GM21360 (cell line): ENCODE measurements around the gene SLC17A3.

ENCODE experiments used
- ATAC-seq: cut with Tn5 transposase; IDR thresholded peaks from one replicate; pipeline ENCODE4 v1.9.1; 2021; ENCODE audit warnings: mild to moderate bottlenecking, moderate library complexity; ENCODE audit not compliant: unreplicated experiment

Gene SLC17A3

GRCh38 chr6:25842526-25842925, 31.5 kb downstream of the SLC17A3 start:
- peak; percentile 59 for ATAC-seq

- no peak for ATAC-seq
Measured at GRCh38 chr6:25835442-25836283, 38.4 kb downstream of the SLC17A3 start.

GRCh38 chr6:25834950-25835349, 39.1 kb downstream of the SLC17A3 start:
- no peak for ATAC-seq

DNA sequence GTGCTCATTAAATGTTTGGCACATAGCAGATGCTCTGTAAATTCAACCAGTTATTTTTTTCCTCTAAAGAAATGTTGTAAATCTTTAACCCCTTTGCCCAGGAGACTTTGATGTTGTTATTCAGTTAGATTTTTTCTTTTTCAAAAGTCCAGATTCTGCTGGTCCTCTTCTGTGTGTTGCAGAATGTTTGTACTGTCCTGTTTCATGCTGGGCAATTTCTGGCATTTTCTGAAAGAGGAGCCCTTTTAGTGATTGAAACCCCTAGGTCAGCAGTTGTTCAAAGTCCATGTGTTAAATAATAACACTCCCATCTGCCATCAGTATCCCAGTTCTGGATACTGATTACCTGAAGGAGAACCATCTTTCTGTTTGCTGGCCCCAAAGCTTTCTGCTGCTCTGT, 40.9 kb downstream of the SLC17A3 start:
- ATAC-seq = no peak

GRCh38 chr6:25832670-25833069, 41.4 kb downstream of the SLC17A3 start:
- no peak for ATAC-seq

- ATAC-seq = no peak
Measured at GRCh38 chr6:25832307-25832662, 41.8 kb downstream of the SLC17A3 start.

DNA sequence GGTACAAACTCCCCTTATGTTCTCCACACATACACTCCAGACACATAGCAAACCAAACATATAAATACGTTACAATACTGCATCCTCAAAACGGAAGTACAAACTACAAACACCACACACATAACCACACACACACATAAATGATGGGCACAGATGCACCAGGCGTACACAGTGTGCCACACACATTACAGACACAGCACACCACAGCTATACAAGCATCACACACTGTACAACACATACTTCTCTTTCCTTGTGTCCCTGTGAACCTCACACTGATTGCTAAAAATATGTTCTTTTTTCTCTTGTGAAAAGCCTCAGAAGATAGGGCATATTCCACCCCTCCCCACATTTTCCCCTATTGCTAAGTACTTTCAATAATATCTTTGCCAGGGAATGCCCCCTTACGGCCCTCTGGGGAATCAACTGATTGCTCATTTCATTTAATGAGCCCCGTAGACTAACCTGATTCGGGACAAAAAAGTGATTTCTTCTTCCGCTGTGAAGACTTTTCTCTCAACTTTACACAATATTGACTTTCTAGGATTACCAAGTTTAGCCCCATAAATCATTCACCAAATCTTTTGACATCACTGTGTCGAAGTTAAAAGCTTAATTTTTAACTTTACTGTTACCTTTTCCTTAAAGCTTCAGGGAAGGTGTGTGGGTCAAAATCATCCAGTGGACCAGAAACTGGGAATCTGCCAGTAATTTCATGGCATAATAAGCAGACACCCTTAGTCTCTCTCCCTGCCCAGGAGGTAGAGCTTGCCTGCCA, 42.3 kb downstream of the SLC17A3 start, which contains the start of gene SLC17A1:
SLC17A1 (minus strand) TSS at position 521 of the 775 bp plus-strand sequence. CDS start 1,495 bp downstream, outside the sequence.
- ATAC-seq = no peak

DNA sequence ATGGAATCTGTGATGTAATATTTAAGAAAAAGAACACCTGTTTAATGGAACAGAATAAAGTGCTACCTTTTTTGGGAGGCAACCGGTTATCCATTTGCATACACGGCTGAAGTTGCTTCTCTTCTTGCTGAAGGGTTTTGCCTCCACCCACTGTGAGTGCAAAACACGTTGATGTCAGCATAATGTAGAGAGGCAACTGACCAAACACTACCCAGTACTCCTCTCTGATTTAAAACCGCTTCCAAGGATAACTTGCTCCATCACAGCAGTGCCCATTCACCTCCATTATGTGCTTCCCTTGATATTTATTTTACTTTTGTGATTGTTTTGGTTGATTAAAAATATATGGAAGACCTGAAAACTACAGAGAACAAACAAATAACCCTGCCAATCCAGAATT, 43.6 kb downstream of the SLC17A3 start:
- no peak for ATAC-seq

GRCh38 chr6:25829375-25829774, 44.7 kb downstream of the SLC17A3 start:
- ATAC-seq = no peak

DNA sequence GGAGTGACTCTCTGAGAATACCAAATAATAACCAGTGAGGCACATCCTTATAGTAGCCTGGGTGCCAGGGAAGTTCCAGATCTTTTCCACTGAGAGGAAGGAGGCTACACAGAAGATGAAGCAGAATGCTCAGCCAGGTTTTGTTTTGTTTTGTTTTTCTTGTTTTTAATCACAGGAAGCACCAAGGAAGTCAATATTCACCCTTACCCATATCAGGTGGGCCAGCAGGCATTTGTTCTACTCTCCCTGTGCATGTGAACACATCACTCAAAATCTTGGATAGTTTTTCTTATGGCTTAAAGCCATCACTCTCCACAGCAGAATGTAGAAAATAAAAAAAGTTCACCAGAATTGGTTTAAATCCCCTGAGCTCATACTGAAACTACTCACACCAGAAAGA, 52.7 kb downstream of the SLC17A3 start:
- no peak for ATAC-seq

DNA sequence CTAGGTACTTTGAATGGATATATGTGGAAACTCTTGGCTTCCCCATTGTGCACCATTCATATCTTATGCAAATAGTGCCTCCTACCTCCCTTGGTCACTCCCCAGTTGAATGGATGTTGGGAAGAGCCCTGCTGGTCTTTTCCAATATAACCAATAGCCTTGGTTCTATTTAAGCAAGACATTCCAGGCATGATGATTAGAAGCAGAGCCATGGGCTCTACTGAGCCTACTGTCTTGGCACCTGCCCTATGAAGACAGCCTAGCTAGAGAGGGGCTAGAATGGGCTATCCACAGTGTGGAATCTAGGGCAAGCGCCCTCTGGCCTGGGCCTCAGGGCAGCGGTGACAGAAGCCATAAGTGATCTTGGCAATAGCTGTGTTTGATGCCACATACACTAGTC, 57.8 kb downstream of the SLC17A3 start:
- no peak for ATAC-seq

GRCh38 chr6:25815194-25815593, 58.8 kb downstream of the SLC17A3 start:
- ATAC-seq = no peak

DNA sequence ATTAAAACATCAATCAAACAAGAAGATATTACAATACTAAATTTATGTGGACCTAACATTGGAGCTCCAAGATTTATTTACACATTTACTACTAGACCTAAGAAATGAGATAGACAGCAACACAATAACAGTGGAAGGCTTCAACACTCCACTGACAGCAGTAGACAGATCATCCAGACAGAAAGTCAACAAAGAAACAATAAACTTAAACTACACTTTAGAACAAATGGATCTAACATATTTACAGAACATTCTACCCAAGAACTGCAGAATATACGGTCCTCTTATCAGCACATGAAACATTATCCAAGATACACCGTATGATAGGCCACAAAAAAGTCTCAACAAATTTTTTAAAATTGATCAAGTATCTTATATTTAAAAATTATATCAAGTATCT, 69.2 kb downstream of the SLC17A3 start:
- no peak for ATAC-seq

DNA sequence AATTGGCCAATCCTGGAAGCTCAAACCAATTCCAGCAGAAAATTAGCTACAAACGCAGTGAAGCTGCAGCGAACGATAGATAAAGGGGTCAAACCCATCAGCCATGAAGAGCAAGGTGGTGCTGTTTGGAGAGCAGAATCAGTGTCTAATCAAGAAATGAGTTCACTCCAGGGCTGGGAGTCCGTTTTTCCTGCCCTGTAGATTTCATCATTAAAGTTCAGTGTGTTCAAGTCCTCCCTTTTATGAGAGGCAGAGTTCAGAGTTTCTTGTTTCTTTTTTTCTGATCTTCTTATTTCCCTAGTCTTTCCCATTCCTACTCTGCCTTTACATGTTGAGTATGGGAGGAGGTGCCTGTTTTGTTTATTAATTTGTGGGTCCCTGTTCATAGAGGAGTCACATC, 72.6 kb downstream of the SLC17A3 start:
- no peak for ATAC-seq
